PFSK-1 (cell line): Measurements from ENCODE around the gene CHL1.

Experiments
- FOXP2 ChIP-seq: optimal IDR thresholded peaks from 2 replicates; pipeline ENCODE3; 2011; ENCODE audit warnings: borderline replicate concordance, control low read depth, inconsistent platforms; ENCODE audit not compliant: insufficient read depth; ENCODE audit errors: extremely low read length, extremely low read depth
- POLR2AphosphoS5 ChIP-seq: IDR thresholded peaks from 2 replicates; pipeline ENCODE4 v1.6.1; 2012; ENCODE audit warnings: low read depth, mild to moderate bottlenecking, control low read depth, low read length, moderate library complexity
- SIN3A ChIP-seq: IDR thresholded peaks from 2 replicates; pipeline ENCODE4 v1.6.1; 2012; ENCODE audit warnings: mild to moderate bottlenecking, low read length, moderate library complexity, borderline replicate concordance; ENCODE audit not compliant: insufficient read depth
- TAF1 ChIP-seq: IDR thresholded peaks from 2 replicates; pipeline ENCODE4 v1.6.1; 2012; ENCODE audit warnings: low read length, control low read depth, borderline replicate concordance; ENCODE audit not compliant: insufficient read depth
- TF ChIP-seq, protein P1 (sequence below), 2 experiments: IDR thresholded peaks; 2 replicates each; pipeline versions ENCODE4 v1.6.1 to v1.8.0; 2011 to 2012; ENCODE audit warnings: low read depth in 2 of 2, low read length in 2 of 2, control low read depth in 1 of 2, inconsistent platforms in 1 of 2, mild to moderate bottlenecking in 1 of 2, moderate library complexity in 1 of 2; ENCODE audit not compliant: insufficient read depth in 1 of 2

DNA sequence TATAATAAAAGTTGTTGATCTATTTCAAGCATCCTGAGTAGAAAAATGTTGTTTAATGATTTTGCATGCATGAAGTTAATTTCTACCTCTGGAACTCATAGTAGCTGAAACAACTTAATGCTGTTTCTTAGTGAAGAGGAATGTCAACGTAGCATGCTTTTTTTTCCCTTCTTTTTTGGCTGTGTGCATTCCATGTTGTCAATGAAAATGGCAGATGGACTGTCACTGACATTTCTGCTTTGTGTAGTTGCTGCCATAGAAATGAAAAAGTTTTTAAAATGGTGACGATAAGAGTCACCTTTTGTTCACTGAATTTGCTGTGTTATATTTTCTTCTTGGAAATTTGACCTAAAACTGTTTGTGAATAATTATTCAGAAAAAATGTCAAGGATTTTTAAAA lies 116.3 kb downstream of the CHL1 start:
- TF ChIP-seq, protein P1, sequence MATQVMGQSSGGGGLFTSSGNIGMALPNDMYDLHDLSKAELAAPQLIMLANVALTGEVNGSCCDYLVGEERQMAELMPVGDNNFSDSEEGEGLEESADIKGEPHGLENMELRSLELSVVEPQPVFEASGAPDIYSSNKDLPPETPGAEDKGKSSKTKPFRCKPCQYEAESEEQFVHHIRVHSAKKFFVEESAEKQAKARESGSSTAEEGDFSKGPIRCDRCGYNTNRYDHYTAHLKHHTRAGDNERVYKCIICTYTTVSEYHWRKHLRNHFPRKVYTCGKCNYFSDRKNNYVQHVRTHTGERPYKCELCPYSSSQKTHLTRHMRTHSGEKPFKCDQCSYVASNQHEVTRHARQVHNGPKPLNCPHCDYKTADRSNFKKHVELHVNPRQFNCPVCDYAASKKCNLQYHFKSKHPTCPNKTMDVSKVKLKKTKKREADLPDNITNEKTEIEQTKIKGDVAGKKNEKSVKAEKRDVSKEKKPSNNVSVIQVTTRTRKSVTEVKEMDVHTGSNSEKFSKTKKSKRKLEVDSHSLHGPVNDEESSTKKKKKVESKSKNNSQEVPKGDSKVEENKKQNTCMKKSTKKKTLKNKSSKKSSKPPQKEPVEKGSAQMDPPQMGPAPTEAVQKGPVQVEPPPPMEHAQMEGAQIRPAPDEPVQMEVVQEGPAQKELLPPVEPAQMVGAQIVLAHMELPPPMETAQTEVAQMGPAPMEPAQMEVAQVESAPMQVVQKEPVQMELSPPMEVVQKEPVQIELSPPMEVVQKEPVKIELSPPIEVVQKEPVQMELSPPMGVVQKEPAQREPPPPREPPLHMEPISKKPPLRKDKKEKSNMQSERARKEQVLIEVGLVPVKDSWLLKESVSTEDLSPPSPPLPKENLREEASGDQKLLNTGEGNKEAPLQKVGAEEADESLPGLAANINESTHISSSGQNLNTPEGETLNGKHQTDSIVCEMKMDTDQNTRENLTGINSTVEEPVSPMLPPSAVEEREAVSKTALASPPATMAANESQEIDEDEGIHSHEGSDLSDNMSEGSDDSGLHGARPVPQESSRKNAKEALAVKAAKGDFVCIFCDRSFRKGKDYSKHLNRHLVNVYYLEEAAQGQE (IDR thresholded peaks at IDR 0.05; ENCODE audit: insufficient read depth in 1 of 2, low read depth in 2 of 2, low read length in 2 of 2), result no peak
- TF ChIP-seq TAF1, result no peak
- no peak for TF ChIP-seq POLR2AphosphoS5
- TF ChIP-seq FOXP2, result no peak
- no peak for TF ChIP-seq SIN3A
